Lung (tissue), 16 donors: Measurements from ENCODE around the gene PAPSS1. TPM values are rescaled to one million over a fixed set of nuclear protein-coding genes. Genes with fewer than 3 reads are reported as not detected.

ENCODE experiments used
- ATAC-seq: fragments of 200-7000 bp; cut with Tn5 transposase; one replicate; pipeline ENCODE4 v1.9.1; 2020; ENCODE audit warnings: moderate number of reproducible peaks; ENCODE audit not compliant: insufficient read depth, low FRiP score
- DNase-seq, 3 donors: peaks; one replicate each; pipeline ENCODE4 v3.0.0-alpha.2; 2013 to 2017
- H3K27ac ChIP-seq, 2 donors: one replicate each; pipeline ENCODE4 v1.5.1; 2013; ENCODE audit warnings: mild to moderate bottlenecking in 2 of 2, moderate library complexity in 2 of 2, control low read depth in 1 of 2, inconsistent platforms in 1 of 2, low read depth in 1 of 2, low read length in 1 of 2
- H3K27me3 ChIP-seq, 3 donors: one replicate each; pipeline ENCODE4 v1.5.1; 2013; ENCODE audit warnings: low read length in 2 of 3; ENCODE audit not compliant: control insufficient read depth in 3 of 3, insufficient read depth in 3 of 3
- H3K36me3 ChIP-seq, 4 donors: one replicate each; pipeline ENCODE4 v1.5.1; 2013; ENCODE audit warnings: low read length in 4 of 4, mild to moderate bottlenecking in 1 of 4, moderate library complexity in 1 of 4; ENCODE audit not compliant: control insufficient read depth in 4 of 4, insufficient read depth in 4 of 4
- H3K4me1 ChIP-seq, 5 donors: one replicate each; pipeline ENCODE4 v1.5.1; 2013; ENCODE audit warnings: low read length in 5 of 5, mild to moderate bottlenecking in 2 of 5, moderate library complexity in 1 of 5; ENCODE audit not compliant: control insufficient read depth in 5 of 5, insufficient read depth in 5 of 5
- H3K4me3 ChIP-seq: one replicate; pipeline ENCODE4 v1.5.1; 2013; ENCODE audit warnings: mild to moderate bottlenecking, control low read depth, moderate library complexity
- H3K9ac ChIP-seq, 2 donors: one replicate each; pipeline ENCODE4 v1.5.1; 2013; ENCODE audit warnings: low read length in 2 of 2, control low read depth in 1 of 2; ENCODE audit not compliant: insufficient read depth in 1 of 2
- H3K9me3 ChIP-seq, 4 donors: one replicate each; pipeline ENCODE4 v1.5.1; 2013; ENCODE audit warnings: low read length in 3 of 4, mild to moderate bottlenecking in 1 of 4, moderate library complexity in 1 of 4; ENCODE audit not compliant: control insufficient read depth in 4 of 4, insufficient read depth in 3 of 4
- WGBS, 2 donors: extraction: QIAGEN DNeasy Blood & Tissue Kit; methylation state at CpG; one replicate each; pipeline ENCODE4 v1.1.7; 2013; 5-methylcytosine and 5-hydroxymethylcytosine counted together
- long read RNA-seq, 5 donors: transcript quantifications; one replicate each; lab custom pipeline, GENCODE V29; 2026
- polyA plus RNA-seq, 2 donors: library from polyadenylated mRNA; stranded (reverse); fragments of 200-250 nt; gene quantifications; one replicate each; pipeline ENCODE4 v1.2.1, GENCODE V29; 2013
- total RNA-seq, 2 donors: library from RNA; depleted of rRNA in 1 of 2; stranded (reverse); fragments of >200 nt in 1 of 2; gene quantifications; one replicate each; pipeline ENCODE4 v1.2.1, GENCODE V29; 2014 to 2021
- TF ChIP-seq, protein P1 (sequence below): IDR thresholded peaks from 2 replicates; pipeline ENCODE4 v1.5.1; 2012; ENCODE audit warnings: mild to moderate bottlenecking; ENCODE audit errors: control extremely low read depth, extremely low read depth
- donor health status: control.
- donor health status: control.
- donor health status: Bipolar disorder and iron deficiency.
- donor health status: healthy.
- donor health status: DM: yes; HTN: yes; CAD: no.

Gene PAPSS1
- total RNA-seq = 10 to 100 TPM; 50.7 to 71.7 TPM
- polyA plus RNA-seq = 10 to 100 TPM; 39.5 to 59.9 TPM
- long read RNA-seq, donor 1, transcript PAPSS1-201 (12 exons, 2,731 nt) = major isoform, 26 of 26 reads
- long read RNA-seq, donor 1, partial matches to known transcripts = 0 of 26 reads
- long read RNA-seq, donor 1, other reads (novel, unspliced or antisense) = 0 of 26 reads
- long read RNA-seq, donor 2, transcript PAPSS1-201 (12 exons, 2,731 nt) = major isoform, 5 of 5 reads
- long read RNA-seq, donor 2, partial matches to known transcripts = 0 of 5 reads
- long read RNA-seq, donor 2, other reads (novel, unspliced or antisense) = 0 of 5 reads
- long read RNA-seq, donor 3, transcript PAPSS1-201 (12 exons, 2,731 nt) = major isoform, 16 of 28 reads
- long read RNA-seq, donor 3, partial matches to known transcripts = 12 of 28 reads
- long read RNA-seq, donor 3, other reads (novel, unspliced or antisense) = 0 of 28 reads
- long read RNA-seq, donor 4, partial matches to known transcripts = 0 of 3 reads
- long read RNA-seq, donor 4, other reads (novel, unspliced or antisense) = 0 of 3 reads
- long read RNA-seq, donor 5, transcript PAPSS1-201 (12 exons, 2,731 nt) = major isoform, 22 of 35 reads
- long read RNA-seq, donor 5, partial matches to known transcripts = 13 of 35 reads
- long read RNA-seq, donor 5, other reads (novel, unspliced or antisense) = 0 of 35 reads

GRCh38 chr4:107719922-107720722 lies at the start of gene PAPSS1:
Gene PAPSS1, minus strand, starts transcription at chr4:107720234. Its CDS starts 55 bp downstream, at chr4:107720179.
- peak; percentile 98 for ATAC-seq
- 0 to 1% methylated on average over 79 to 90 of the region's 90 CpGs for WGBS, 2 donors
- Histone ChIP-seq H3K36me3 (no peaks in the 10 kb centered on the region), H3K4me3 (peak within 1 kb of the TSS; percentile 94), H3K9ac (peak within 1 kb of the TSS; percentile 61 to 91), H3K4me1 (peaks cover 0 to 25% (median 5%) of the 10 kb centered on the region in 5 donors), H3K27ac (peak within 1 kb of the TSS; percentile 87 to 94), H3K27me3 (no peaks in the 10 kb centered on the region), H3K9me3 (no peaks in the 10 kb centered on the region)
- peak; percentile 97 to 99 (median 98) for DNase-seq
- TF ChIP-seq, protein P1, sequence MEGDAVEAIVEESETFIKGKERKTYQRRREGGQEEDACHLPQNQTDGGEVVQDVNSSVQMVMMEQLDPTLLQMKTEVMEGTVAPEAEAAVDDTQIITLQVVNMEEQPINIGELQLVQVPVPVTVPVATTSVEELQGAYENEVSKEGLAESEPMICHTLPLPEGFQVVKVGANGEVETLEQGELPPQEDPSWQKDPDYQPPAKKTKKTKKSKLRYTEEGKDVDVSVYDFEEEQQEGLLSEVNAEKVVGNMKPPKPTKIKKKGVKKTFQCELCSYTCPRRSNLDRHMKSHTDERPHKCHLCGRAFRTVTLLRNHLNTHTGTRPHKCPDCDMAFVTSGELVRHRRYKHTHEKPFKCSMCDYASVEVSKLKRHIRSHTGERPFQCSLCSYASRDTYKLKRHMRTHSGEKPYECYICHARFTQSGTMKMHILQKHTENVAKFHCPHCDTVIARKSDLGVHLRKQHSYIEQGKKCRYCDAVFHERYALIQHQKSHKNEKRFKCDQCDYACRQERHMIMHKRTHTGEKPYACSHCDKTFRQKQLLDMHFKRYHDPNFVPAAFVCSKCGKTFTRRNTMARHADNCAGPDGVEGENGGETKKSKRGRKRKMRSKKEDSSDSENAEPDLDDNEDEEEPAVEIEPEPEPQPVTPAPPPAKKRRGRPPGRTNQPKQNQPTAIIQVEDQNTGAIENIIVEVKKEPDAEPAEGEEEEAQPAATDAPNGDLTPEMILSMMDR = no peak

- TF ChIP-seq, protein P1 = no peak
- Histone ChIP-seq H3K27me3 (no peaks in the 10 kb centered on the region), H3K27ac (no peak overlapping the region), H3K9ac (no peak overlapping the region), H3K4me3 (no peak overlapping the region), H3K36me3 (no peaks in the 10 kb centered on the region), H3K4me1 (no peaks in the 10 kb centered on the region), H3K9me3 (no peaks in the 10 kb centered on the region)
- ATAC-seq = no peak
- 64 to 81% methylated on average over 10 of the region's 10 CpGs for WGBS, 2 donors
- DNase-seq = no peak
Observed at GRCh38 chr4:107760281-107760947, 40.4 kb upstream of the PAPSS1 start.

DNA sequence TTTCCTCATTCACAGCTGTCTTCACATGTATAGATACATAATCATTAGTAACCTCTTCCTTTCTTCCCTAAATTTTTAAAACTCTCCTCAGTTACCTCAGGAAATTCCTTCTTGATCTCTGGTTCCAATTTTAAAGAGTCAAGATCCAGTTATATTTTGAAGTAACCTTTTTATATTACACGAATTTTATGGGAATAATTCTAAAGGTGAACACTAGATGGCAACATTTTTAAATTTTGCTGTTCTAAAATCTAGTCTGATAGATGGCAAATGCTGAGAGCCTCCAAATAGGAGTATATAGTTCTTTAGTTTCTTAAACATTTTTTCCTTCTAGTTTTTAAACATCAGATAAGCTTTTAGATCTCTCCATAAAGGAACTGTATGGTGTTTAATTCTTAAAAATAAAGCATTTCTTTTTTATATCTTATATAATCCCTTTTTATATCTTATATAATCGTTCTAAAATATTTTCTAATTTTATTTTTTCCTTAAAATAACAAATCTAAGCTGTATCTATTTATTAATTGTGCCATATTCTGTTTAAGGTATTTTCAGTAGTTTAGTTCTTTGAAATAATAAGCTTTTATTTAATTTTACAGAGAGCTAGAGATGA lies 37.9 kb upstream of the PAPSS1 start:
- TF ChIP-seq, protein P1 = peak; percentile 17
- H3K27me3 ChIP-seq = no peaks in the 10 kb centered on the region
- 45 to 48% methylated on average over 2 of the region's 2 CpGs for WGBS, 2 donors
- H3K9me3 ChIP-seq = no peaks in the 10 kb centered on the region
- ATAC-seq (no peak), DNase-seq (peak in 2 of 3 donors; percentile 28 to 51)
- H3K36me3 ChIP-seq = no peaks in the 10 kb centered on the region
- no peak overlapping the region for H3K27ac ChIP-seq
- no peak overlapping the region for H3K9ac ChIP-seq
- no peak overlapping the region for H3K4me3 ChIP-seq
- no peaks in the 10 kb centered on the region for H3K4me1 ChIP-seq
